Measurements from ENCODE around the gene CXCL9.

CXCL9 gene

DNA sequence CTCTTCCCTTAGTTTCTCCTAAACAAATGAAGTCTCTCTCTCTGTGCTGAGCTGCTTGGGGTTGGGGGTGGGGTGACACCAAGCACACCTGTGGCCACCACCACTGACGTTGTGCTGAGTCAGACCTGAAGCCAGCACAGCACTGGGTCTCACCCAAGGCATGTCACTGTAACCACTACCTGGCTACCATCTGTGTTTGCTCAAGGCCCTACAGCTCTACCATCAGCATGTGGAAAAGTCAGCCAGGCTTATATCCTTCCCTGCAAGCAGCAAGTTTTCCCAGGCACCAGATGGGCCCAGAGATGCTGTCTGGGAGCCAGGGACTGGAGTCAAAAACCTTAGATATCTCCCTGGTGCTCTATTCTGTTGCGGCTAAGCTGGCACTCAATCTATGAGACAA is 9.1 kb upstream of the CXCL9 start:
- H3K9me2 ChIP-seq (replicated peaks; ENCODE audit: insufficient read depth, low read length): no peaks in the 10 kb centered on the region
- peak overlapping the region; percentile 57 for H3K4me2 ChIP-seq (ENCODE audit: low read depth, low read length)
- no peaks in the 10 kb centered on the region for H3K79me2 ChIP-seq (ENCODE audit: low read length)
- no peaks in the 10 kb centered on the region for H3K9me3 ChIP-seq (replicated peaks; ENCODE audit: insufficient read depth, low read length)
- H3K27ac ChIP-seq (ENCODE audit: low read length): peak overlapping the region; percentile 95
- H3K36me3 ChIP-seq (replicated peaks; ENCODE audit: insufficient read depth, low read length): no peaks in the 10 kb centered on the region
- peaks cover 25% of the 10 kb centered on the region for H3F3A ChIP-seq (ENCODE audit: insufficient read depth, low read length)
- H4K20me1 ChIP-seq (ENCODE audit: insufficient read depth, low read length): no peaks in the 10 kb centered on the region
- no peak overlapping the region for H3K4me3 ChIP-seq (ENCODE audit: low read length)
- H3K27me3 ChIP-seq (replicated peaks; ENCODE audit: insufficient read depth, low read length): no peaks in the 10 kb centered on the region
- DNase-seq: peak; percentile 98
- peak overlapping the region; percentile 67 for H3K9ac ChIP-seq (ENCODE audit: low read length)
- H2AFZ ChIP-seq (ENCODE audit: low read length): peak overlapping the region; percentile 24; the same call in 1 of the 2 replicates
- TF ChIP-seq EZH2phosphoT487 (IDR thresholded peaks at IDR 0.05; ENCODE audit: low read length) (no peak), CTCF (IDR thresholded peaks at IDR 0.05; ENCODE audit: low read length) (no peak), EZH2 (optimal IDR thresholded peaks at IDR 0.05; ENCODE audit: low read depth, low read length) (no peak)
- H3K4me1 ChIP-seq (ENCODE audit: low read length): peaks cover 62% of the 10 kb centered on the region

DNA sequence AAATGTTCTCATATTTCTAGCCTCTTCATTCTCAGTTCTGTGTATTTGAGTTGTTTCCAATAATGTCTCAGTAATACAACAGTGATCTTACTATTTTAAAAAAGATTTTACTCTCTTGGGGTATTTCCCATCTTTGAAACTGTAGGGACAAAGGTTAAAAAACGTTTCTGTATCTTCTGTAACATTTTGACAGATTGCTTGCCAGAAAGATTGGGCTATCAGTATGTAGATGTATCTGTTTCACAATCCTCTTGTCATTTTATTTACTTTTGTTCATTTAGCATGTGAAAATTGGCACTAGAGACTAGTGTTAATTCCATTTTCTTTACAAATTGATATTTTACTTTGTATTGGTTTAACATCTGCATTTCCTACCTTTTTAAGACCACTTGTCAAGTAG is 6.2 kb upstream of the CXCL9 start:
- Histone ChIP-seq H3K79me2 (ENCODE audit: low read length) (no peaks in the 10 kb centered on the region), H3K4me3 (ENCODE audit: low read length) (no peak overlapping the region), H3K27me3 (replicated peaks; ENCODE audit: insufficient read depth, low read length) (no peaks in the 10 kb centered on the region), H2AFZ (ENCODE audit: low read length) (no peak overlapping the region), H3K4me1 (ENCODE audit: low read length) (peaks cover 62% of the 10 kb centered on the region), H3F3A (ENCODE audit: insufficient read depth, low read length) (peaks cover 25% of the 10 kb centered on the region), H4K20me1 (ENCODE audit: insufficient read depth, low read length) (no peaks in the 10 kb centered on the region), H3K36me3 (replicated peaks; ENCODE audit: insufficient read depth, low read length) (no peaks in the 10 kb centered on the region), H3K4me2 (ENCODE audit: low read depth, low read length) (no peak overlapping the region), H3K9me2 (replicated peaks; ENCODE audit: insufficient read depth, low read length) (no peaks in the 10 kb centered on the region), H3K9ac (ENCODE audit: low read length) (no peak overlapping the region), H3K9me3 (replicated peaks; ENCODE audit: insufficient read depth, low read length) (no peaks in the 10 kb centered on the region), H3K27ac (ENCODE audit: low read length) (no peak overlapping the region)
- DNase-seq: no peak
- TF ChIP-seq CTCF (IDR thresholded peaks at IDR 0.05; ENCODE audit: low read length) (no peak), EZH2 (optimal IDR thresholded peaks at IDR 0.05; ENCODE audit: low read depth, low read length) (no peak), EZH2phosphoT487 (IDR thresholded peaks at IDR 0.05; ENCODE audit: low read length) (no peak)

GRCh38 chr4:76012388-76012801 is 5.1 kb upstream of the CXCL9 start:
- Histone ChIP-seq H3F3A (ENCODE audit: insufficient read depth, low read length) (peaks cover 25% of the 10 kb centered on the region), H3K9me3 (replicated peaks; ENCODE audit: insufficient read depth, low read length) (no peaks in the 10 kb centered on the region)

More at GRCh38 chr4:76012388-76012801, 5.1 kb upstream of the CXCL9 start:
- Histone ChIP-seq H3K9me2 (replicated peaks; ENCODE audit: insufficient read depth, low read length) (no peaks in the 10 kb centered on the region), H3K27me3 (replicated peaks; ENCODE audit: insufficient read depth, low read length) (no peaks in the 10 kb centered on the region), H3K4me1 (ENCODE audit: low read length) (peaks cover 57% of the 10 kb centered on the region), H3K36me3 (replicated peaks; ENCODE audit: insufficient read depth, low read length) (no peaks in the 10 kb centered on the region), H3K9ac (ENCODE audit: low read length) (peak overlapping the region; percentile 3; the same call in 1 of the 2 replicates), H4K20me1 (ENCODE audit: insufficient read depth, low read length) (no peaks in the 10 kb centered on the region), H3K27ac (ENCODE audit: low read length) (peak overlapping the region; percentile 0; the same call in 1 of the 2 replicates), H3K4me2 (ENCODE audit: low read depth, low read length) (peak overlapping the region; percentile 27), H3K4me3 (ENCODE audit: low read length) (no peak overlapping the region), H2AFZ (ENCODE audit: low read length) (peak overlapping the region; percentile 49; the same call in 1 of the 2 replicates), H3K79me2 (ENCODE audit: low read length) (no peaks in the 10 kb centered on the region)
- DNase-seq: no peak
- no peak for TF ChIP-seq CTCF (IDR thresholded peaks at IDR 0.05; ENCODE audit: low read length)
- no peak for TF ChIP-seq EZH2phosphoT487 (IDR thresholded peaks at IDR 0.05; ENCODE audit: low read length)
- no peak for TF ChIP-seq EZH2 (optimal IDR thresholded peaks at IDR 0.05; ENCODE audit: low read depth, low read length)

Measured in MM.1S (cell line).